NCI-H82 (cell line): Measurements from ENCODE around the gene KANK4.
A peak's percentile ranks its signal among the peaks of the same experiment; 100 is the strongest.

ENCODE experiments used
- DNase-seq: peaks from one replicate; lab custom pipeline; 2025; lab: John Stamatoyannopoulos, UW

Gene KANK4

DNA sequence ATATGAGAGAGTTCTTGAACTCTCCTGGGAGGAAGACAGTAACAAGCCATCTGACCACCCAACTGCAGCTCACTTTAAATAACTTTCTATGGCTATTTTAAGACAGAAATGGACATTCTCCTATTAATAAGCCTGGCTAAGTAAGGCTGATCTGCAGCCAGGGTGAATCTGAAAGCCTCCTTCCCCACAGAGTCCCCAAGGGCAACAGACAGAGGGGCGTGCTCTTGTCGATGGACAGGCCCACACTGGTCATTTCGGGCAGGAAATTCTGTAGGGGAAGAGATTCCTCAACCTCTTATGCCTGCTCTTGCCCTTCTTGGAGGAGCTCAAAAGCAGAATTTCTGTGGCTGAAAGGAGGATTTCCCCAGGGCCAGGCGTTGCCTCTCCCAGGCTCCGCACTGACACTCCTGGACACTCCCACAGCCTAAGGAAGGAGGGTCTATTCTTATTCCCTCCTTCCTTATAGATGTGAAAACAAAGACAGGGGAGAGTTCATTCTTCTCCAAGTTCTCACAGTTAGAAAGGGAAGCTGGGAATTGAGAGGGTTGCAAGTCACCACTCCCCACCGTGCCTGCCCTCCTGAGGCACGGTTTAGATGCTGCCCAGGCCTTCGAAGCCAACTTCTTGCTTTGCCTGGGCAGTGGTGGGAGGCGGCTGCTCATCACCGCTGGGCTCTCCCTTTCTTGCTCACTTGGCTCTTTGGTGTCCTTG, 17.9 kb upstream of the KANK4 start:
- no peak for DNase-seq

DNA sequence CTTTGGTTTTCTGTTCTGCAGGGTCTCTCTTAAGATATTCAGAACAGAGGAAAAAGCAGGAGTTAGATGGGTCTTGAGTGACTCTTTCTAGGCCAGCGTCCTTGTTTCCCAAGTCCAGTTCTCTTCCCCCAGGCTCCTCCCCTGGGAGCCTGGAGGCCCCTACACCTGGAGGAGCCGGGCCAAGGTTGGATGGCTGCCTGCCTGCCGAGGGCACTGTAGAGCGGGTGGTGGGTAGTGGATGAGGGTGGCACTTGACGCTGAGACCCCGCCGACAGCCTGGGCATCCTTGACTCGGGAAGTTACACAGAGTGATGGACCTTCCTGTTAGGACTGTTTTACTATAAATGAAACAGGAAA, 17.4 kb upstream of the KANK4 start:
- DNase-seq: no peak

DNA sequence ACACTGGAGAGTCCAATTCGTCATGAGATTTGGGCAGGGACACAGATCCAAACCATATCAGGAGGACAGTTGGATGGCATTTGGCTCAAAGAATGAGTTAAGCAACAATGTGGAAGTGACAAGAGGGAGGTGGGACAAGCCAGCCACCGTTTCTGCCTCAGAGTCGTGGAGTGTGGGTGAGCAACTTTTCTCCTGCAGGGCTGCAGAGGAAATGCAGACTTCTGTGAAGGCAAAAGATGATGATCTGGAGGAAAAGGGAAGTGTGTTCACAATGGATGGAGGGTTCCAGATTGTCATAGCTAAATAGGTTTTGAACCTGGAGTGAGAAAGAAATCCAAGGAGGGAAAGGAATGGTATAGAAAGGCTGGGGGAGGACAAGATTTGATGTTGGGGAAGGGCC, 16.4 kb upstream of the KANK4 start:
- no peak for DNase-seq

DNA sequence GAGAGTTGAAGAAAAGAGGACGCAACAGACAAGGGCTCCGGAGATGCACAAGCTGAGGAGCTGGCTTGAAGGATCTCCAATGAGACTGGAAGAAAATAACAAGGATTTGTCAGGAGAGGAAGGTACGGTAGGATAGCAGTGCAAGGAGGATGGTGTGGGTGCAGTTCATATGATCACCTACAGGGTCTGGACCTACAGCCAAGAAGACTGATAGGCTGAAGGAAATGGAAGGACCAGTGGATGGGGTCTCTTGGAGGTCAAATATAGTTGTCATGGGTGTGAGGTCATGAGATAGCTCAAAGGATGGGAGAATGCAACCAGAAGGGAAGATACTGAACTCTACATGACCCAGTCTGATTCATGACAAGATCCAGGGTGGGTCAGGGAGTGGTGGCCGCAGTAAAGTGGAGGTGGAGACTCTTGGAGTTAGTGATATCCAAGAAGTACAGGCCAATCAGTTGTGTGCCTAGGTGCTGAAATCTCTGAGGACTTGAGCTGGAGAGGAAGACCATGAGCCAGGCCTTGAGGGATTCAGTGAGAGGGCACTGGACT, 15.3 kb upstream of the KANK4 start:
- DNase-seq: no peak

DNA sequence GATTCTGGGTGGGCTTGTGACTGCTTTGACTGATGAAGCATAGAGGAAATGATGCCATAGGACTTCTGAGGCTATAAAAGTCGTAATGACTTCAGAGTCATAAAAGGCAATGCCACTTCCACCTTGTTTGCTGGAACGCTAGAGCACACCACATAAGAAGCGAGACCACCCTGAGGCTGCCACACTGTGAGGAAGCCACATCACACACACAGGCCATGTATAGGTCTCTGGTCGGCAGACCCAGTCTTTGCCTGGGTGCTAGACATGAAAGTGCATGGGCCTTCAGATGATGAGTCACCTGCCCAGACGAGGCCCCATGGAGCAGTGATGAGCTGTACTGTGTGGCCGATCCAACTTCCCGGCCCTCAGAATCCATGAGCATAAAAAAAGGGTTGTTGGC, 14.2 kb upstream of the KANK4 start:
- no peak for DNase-seq

DNA sequence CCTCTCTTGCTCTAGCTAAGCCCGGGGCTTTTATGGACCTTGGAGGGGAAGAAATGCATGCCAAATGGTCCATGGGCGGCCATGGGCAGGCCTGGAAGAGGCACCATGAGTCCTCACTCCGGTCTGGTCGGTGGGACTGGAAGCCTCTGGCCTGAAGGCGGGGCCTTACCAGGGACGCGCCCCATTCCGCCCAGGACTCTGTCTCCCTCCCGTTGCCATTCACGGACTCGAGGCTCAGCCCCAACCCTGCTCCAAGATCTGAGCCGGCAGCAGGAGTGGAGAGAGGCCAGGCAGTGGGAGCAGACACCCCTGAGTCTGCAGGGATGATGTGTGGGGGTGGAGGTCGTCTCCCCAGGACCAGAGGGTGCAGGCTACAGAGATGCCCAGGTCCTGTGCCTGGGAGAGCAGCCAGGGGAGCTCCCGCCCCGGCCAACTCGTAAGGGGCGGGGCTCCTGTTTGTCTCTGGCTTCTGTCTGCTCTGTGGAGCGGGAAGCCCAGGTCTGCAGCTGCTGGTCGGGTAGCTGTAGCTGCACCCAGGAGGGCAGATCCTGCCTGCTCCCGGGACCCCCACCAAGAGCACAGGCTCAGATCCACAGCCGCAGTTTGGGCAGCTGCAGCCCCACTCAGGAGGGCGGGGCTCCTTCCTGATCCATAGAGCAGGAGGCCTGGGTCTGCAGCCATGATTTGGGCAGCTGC, 8.3 kb upstream of the KANK4 start:
- DNase-seq: no peak

DNA sequence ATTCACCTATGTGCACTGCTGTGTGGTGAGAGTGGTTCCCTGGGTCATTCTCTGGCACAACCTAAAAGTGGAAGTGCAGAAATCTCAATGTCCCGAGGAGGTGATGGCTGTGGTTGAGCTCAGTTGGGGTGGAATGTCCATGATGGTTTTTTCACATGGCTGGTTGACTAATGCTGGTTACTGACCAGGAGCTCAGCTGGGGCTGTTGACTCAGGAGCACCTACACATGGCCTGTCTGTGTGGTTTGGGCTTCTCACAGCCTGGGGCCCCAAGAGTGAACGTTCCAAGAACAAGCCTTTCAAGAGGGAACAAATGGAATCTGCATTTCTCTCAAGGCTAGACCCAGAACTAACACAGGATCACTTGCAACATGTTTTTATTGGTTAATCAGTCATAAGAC, 6.4 kb upstream of the KANK4 start:
- DNase-seq: no peak

DNA sequence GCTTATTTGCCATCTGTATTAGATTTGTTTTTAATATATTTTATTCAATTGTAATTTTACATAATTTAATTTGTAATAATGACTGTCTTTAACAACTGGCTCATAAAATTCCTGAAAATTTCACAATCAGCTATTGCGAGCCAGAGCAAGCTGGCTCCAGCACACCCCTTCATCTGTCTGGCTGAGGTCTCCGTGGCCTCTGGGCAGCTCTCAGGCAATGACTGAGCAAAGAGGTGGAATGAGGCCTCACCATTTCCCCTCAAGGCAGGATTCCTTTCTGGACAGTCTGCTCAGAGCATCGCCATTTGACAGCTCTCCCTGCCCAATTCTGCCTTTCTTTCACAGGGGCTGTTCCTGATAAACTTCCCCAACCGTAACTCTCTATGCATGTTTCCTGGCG, 5.8 kb upstream of the KANK4 start:
- no peak for DNase-seq

DNA sequence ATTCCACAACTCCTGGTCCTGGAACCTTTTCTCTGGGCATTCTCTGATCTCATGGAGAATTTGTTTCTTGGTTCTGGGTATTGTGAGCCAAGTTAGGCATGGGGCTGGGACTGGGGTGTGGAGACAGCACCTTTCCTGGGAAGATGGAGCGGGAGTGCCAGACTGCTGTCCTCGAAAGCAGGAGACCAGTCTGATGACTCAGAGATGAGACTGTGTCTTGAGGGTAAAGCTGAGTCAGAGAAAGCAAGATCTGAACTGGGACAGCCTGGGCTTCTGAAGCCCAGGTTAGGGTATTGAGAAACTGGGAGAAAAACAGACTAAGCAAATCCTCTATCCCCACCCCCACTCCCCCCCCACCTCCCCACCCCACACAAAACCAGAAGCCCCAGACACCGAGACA, 2.2 kb upstream of the KANK4 start:
- no peak for DNase-seq

DNA sequence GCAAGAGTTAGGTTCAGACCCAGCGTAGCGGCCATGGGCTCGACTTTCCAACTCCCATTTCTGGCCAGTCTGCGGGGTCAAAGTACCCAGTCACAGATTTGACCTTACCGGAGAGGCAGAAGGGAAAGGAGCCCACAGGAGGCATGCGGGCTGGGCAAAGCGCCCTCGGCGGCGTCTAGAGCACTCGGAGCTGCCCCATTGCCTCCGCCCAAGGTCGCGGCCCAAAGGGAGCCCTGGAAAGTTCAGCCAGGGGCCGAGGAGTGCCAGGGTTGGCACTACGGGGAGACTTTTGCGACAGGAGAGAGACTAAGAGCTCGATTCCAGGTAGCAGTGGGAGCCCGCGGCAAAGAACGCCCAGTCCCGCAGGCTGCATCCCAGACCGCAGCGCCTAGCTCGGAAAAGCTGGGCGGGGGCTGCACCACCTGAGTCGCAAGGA, 896 bp downstream of the KANK4 start:
- no peak for DNase-seq

DNA sequence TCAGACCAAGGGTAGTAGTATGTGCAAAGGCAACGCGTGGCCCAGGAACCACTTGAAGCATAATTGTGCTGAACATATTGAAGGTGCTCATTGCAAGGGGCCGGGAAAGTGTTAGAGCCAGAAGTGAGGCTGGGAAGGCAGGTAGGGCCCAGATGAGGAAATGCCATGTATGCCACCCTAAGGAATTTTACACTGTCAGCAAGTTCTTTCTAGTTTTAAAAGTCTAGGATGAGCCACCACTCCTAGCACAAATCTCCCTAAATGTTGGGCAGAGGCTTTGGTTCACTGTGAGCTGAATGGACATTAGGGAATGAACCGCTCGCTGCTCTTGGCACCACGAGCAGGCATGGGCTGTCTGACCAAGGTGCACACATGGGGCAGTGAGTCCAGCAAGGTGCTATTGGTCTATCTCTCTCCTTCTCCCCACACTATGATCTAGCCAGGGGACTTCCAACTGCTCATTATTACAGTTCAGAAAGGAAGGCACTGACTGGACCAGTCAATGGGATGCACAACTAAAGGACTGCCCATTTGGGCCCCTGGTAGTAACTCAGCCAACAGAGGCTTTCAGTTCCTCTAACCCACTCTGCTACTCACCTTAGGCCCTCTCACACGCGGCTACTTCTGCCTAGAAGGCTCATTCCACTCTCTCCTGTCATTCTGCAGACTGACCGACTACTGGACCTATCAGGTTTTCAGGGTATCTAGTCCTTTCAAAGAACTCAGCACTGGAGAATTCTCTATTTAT, 2.0 kb downstream of the KANK4 start:
- no peak for DNase-seq

DNA sequence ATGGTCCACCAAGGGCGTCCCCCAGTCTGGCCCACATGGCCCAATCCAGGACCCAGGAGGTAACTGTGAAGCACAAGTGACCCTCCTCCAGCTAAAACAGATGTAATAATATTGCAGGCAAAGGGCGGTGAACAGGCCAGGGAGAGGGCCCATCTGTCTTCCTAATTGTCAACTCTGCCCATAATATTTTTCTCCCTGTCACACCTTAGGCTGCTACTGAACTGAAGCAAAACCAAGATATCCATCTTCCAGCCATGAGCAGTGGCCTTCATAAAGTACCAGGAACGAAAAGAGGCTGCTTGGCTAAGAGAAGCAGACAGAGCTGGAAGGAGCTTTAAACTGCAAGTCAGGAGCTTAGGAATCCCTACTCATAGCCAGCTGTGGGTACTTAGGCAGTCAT, 3.1 kb downstream of the KANK4 start:
- DNase-seq: peak; percentile 44

DNA sequence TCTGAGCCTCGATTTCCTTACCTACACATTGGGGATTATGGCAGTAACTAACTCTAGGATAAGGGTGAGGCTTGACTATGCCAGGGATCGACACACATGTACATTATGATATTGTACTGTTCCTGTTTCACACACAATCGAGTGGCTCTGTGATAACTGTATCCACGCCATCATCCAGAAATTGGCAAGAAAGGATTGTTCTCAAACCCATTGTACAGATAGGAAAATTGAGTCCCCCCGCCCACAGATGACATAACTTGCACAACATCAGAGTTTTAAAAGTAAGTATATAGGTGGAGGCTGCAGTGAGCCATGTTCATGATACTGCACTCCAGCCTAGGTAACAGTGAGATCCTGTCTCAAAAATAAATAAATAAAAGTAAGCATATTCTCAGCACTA, 3.8 kb downstream of the KANK4 start:
- DNase-seq: no peak

DNA sequence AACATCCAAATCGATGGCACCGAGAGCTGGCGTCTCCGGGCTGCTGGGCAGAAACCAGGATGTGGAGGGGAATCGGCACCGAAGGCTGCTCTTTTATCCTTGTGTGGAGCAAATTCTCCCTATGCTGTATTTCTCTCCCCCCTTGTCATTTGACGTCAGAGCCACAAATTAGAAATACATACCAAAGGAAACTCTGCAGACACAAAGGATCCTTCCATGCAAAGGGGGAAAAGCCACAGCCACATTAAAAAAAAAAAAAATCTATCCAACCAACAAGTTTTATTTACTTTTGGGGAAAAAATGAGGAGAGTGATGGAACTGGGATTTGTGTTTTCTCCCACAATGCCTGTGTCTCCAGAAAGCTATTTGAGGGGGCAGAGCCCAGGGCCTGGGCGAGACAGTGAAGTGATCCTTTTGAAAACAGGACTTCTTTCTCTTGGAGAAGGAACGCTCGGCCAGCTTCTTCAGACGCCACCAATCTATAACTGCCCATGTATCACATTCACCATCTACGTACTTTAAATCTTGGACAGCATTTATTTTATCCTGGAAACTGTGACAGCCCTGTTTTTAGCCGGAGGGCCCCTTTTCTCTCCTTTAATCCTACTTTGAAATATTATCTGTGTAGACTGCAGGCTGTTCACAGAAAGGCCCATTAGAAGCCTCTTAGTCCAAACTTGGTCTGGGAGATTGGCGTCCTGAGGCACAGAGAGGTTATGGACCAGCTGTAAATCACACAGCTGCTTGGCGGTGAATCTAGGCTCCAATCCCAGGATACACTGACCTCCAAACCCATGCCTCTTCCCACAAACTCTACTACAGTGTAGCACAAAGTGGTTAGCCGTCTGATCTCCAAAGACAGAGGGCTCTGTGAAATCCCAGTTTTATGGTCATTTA, 4.5 kb downstream of the KANK4 start:
- DNase-seq: no peak

DNA sequence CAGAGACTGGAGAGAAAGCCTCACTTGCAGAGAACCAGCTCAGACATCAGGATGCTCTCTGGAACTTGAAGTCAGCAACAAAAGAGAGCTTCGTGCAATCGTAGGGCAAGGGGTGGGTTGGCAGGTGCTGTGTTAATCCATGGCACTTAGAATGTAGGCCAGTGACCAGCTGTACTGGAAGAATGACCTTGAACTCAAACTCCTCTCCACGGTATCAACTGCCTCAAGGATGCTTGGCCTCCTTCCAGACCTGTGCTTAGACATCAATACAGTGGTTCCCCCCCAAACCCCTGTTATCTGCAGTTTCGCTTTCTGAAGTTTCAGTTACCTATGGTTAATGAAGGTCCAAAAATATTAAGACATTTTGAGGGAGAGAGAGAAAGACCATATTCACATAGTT, 6.5 kb downstream of the KANK4 start:
- peak; percentile 12 for DNase-seq

DNA sequence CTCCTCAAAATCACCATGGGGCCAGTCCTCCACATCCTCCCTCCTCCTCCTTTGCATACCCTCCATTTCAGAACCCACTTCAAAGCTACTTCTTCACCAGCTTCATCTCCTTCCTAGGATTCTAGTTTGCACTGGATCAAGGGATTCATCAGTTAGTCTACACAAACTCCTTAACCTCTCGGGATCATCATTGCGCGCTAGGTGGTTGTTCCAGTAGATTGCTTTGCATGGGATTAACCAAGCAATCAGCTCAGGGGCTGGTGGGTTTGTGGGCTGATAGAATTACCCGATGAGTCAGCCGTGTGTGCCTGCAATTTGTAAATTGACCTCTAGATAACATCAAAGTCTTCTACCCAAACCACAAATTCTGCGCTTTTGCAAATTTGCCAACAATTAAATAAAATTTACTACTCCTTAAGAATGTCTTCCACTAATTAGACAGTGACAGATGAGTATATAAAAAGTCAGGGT, 7.7 kb downstream of the KANK4 start:
- peak; percentile 88 for DNase-seq

DNA sequence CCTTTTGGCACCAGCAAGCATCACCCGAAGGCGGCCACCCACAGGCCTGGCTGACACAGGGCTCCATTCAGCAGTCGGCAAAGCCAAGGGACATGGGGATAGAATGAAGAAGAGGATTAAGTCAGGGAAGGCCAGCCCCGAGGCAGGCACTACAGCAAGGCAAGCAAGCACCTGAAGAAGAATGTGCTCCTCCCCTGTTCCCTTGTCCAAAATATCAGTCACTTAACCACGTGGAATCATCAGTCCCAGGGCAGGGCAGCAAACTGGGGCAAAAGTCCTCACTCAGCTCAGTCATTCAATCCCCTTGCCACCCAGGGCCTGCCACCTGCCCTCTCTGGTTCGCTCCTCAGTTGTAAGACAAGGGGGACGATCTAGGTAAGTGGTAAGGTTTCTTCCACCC, 9.3 kb downstream of the KANK4 start:
- DNase-seq: no peak

DNA sequence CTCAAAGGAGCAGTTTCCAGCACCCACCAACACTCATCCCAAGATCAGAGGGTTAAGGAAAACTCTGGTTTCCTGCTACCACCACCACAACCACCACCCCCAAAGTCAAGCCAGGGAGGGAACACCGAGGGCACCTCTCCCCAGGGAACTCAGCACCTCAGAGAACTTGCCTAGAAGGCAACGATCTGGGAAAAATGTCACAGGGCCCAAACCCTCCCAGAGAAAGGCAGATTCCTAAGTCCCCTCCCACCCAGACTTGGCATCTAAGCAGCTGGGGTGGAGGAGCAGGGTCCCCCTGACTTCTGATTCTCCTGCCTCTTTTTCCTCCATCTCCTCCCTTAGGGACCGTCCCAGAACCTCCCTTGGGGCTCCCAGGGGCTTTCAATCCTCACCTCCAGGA, 10.6 kb downstream of the KANK4 start:
- no peak for DNase-seq

DNA sequence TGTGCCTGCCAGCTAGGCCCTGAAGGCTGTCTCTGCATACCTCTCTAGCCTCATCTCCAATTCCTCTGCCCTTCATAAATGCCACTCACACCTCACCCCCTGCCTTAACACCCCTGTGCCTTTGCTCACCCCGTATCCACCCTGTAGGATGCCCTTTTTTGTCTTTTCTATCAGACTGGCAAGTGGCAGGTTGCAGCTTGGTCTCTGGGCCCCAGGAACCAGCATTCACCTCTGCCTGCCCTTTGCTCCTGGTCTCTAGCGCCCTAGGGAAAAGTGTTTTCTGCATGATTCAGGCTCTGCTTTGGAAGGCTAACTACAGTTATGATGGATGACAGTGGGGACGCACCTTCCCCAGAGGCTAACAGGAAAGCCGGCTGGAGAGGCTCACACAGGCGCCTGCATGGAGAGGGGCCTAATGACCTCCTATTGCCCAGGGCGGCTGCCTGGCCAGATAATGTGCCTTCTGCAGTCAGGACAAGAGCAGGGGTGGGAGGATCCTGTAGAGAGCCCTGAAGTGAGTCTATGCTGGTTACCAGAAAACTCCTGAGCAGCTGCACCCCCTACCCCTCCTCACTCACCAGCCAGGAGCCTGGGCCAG, 11.2 kb downstream of the KANK4 start:
- DNase-seq: no peak

DNA sequence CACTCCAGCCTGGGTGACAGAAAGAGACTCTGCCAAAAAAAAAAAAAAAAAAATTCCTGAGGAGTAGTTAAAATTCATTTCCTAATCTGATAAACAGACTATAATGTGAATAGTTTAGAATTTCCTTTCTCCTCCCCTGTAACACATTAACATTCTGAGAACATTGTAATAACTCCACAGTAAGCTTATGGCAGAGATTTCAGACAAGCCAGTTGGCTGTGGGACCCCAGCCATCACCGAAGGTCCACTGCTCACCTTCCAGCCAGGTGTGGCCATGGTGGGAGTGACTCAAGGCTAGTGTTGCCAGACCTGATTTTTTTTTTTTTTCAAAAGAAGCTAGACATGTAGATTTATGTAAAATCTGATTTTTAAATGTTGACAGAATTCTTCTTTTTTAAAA, 11.8 kb downstream of the KANK4 start:
- no peak for DNase-seq

DNA sequence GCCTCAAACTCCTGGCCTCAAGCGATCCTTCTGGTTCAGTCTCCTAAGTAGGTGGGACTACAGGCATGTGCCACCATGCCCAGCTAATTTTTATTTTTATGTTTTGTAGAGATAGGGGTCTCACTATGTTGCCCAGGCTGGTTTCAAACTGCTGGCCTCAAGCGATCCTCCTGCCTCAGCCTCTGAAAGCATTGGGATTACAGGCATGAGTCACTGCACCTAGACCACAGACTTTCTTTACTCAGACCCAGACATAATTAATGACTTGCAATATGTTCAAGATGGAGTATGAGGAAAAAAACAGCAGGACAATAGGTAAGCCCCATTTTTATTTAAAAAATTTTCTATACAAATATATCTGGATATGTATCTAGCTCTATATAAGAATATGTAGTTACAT, 13.2 kb downstream of the KANK4 start:
- DNase-seq: no peak
